Amniotic stem cell (primary cell): Measurements from ENCODE around the gene SLC25A47.
A peak's percentile ranks its signal among the peaks of the same experiment; 100 is the strongest.

Experiments
- DNase-seq: peaks from one replicate; lab custom pipeline; 2025; lab: John Stamatoyannopoulos, UW

The SLC25A47 gene

GRCh38 chr14:100375963-100376735 lies 53.0 kb downstream of the SLC25A47 start, which contains the start of gene WDR25:
Gene WDR25, plus strand, starts transcription at chr14:100376485.
- DNase-seq, result peak; percentile 90

GRCh38 chr14:100376751-100377171 lies 53.6 kb downstream of the SLC25A47 start:
- no peak for DNase-seq
